Activated T-helper 1 cell treated with anti-CD3 and anti-CD28 coated beads, Interleukin-12 subunit alpha, Interleukin-12 subunit beta, Interleukin-2, Interleukin-4 antibody, amounts not matched to agents 30 ng/mL and 10 ng/mL and 1 ng/mL, durations not matched to agents 14 hours and 24 hours and 36 hours (primary cell): ENCODE measurements around the gene ARMC10. TPM values are rescaled to one million over a fixed set of nuclear protein-coding genes. Genes with fewer than 3 reads are reported as not detected.
A peak's percentile ranks its signal among the peaks of the same experiment; 100 is the strongest.
"Not testable (repeated sequence)": the region's sequence is repeated elsewhere in the genome, so short reads cannot be mapped to it uniquely, and the experiment has no call there.

ENCODE experiments used
- DNase-seq: peaks from one replicate; pipeline ENCODE4 v3.0.0; 2021; ENCODE audit warnings: low spot score
- H3K27ac Mint-ChIP-seq: one replicate; pipeline ENCODE4 v1.8.0; 2021; ENCODE audit warnings: mild to moderate bottlenecking, mixed read lengths
- H3K27me3 Mint-ChIP-seq: one replicate; pipeline ENCODE4 v1.8.0; 2022; ENCODE audit warnings: mild to moderate bottlenecking, moderate library complexity, mixed read lengths; ENCODE audit not compliant: insufficient read depth
- H3K36me3 Mint-ChIP-seq: one replicate; pipeline ENCODE4 v1.8.0; 2021; ENCODE audit warnings: low read depth, mixed read lengths
- H3K4me1 Mint-ChIP-seq: one replicate; pipeline ENCODE4 v1.8.0; 2021; ENCODE audit warnings: low read depth, mixed read lengths
- H3K4me3 Mint-ChIP-seq: one replicate; pipeline ENCODE4 v1.8.0; 2021; ENCODE audit warnings: mild to moderate bottlenecking, moderate library complexity, mixed read lengths
- H3K9me3 Mint-ChIP-seq: one replicate; pipeline ENCODE4 v1.8.0; 2021; ENCODE audit warnings: mixed read lengths
- intact Hi-C: fragments of 100-400 bp; cut with micrococcal nuclease; formaldehyde crosslinking; loops from one replicate; pipeline ENCODE4 v1.15.1; 2024
- total RNA-seq: library from RNA; stranded (reverse); gene quantifications from 2 replicates; pipeline ENCODE4 v1.2.3, GENCODE V29; 2022

Gene ARMC10
- 49.6 and 51.8 TPM in 2 replicates for total RNA-seq

DNA sequence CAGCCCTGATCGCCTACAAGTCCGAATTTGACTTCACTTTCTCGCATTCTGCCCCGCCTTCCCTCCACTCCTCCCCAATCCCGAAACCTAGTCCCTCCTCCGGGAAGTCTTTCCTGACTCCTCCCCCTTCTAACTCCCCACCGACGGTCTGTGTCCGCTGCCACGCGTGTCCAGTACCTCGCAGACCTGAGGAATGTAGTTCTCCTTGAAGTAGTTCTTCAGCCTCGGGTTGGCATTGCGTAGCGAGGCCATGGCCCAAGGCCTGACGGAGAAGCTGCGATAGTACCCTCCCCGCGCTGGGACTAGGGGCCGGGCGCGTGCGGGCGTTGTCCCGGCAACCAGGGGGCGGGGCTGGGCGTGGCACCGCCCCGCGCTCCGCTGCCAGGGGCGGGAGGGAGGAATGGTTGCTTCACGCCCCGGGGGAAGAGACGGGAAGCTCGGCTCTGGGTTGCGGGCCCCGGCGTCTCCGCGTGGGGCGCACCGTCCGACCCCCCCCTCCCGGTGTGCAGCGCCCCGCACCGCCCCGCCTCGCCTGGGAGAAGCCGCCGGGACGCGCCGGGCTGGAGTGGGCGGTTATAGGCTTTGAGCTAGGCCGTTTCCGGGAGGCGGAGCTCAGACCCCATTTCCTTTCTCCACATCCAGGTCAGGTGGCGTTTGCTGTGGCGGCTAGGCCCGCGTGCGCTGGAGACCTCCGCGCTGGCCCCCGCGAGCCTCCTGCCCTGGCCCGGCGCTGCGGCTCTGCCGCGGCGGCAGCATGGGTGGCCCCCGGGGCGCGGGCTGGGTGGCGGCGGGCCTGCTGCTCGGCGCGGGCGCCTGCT is at the start of gene ARMC10, which contains the start of gene FBXL13:
TSS of gene ARMC10 (plus strand) at position 622 of the 818 bp plus-strand sequence. CDS start at position 755, 133 bp downstream.
TSS of gene FBXL13 (minus strand) at position 278 of the 818 bp plus-strand sequence.
- peak within 1 kb of the TSS; percentile 94 for H3K27ac Mint-ChIP-seq
- no peaks in the 10 kb centered on the region for H3K27me3 Mint-ChIP-seq
- intact Hi-C loops, result loop anchor here (1.0 to 5.0 kb wide), 9 partner anchors 14 to 1987 kb away; partner anchors contain the start of genes DNAJC2, FAM185A, NAPEPLD and ORC5
- peak within 1 kb of the TSS; percentile 98 for H3K4me3 Mint-ChIP-seq
- H3K4me1 Mint-ChIP-seq, result peaks cover 27% of the 10 kb centered on the region
- peaks cover 6% of the 10 kb centered on the region for H3K36me3 Mint-ChIP-seq
- peak; percentile 84 for DNase-seq
- no peaks in the 10 kb centered on the region for H3K9me3 Mint-ChIP-seq

DNA sequence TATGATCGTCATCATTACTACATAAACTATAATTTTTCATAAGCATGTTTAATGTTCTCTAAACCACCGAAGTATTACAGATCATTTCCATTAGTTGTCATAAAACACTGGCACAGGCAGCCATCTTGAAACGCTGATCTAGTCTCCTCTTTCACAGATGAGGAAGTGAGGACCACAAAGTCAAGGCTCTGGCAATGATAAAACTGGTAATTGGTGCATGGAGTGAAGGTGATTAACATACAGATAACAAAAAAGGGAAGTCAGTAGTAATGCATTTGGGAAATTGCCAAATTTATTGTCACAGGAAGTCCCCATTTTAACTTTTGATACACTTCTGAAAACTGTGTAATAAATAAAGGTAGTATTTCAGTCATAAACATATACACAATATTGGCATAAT is 49.6 kb upstream of the ARMC10 start:
- no peak overlapping the region for H3K4me3 Mint-ChIP-seq
- DNase-seq, result no peak
- no peaks in the 10 kb centered on the region for H3K36me3 Mint-ChIP-seq
- H3K27me3 Mint-ChIP-seq, result no peaks in the 10 kb centered on the region
- no peak overlapping the region for H3K27ac Mint-ChIP-seq
- peaks cover 10% of the 10 kb centered on the region for H3K9me3 Mint-ChIP-seq
- intact Hi-C loops, result no loop called here
- H3K4me1 Mint-ChIP-seq, result no peaks in the 10 kb centered on the region

DNA sequence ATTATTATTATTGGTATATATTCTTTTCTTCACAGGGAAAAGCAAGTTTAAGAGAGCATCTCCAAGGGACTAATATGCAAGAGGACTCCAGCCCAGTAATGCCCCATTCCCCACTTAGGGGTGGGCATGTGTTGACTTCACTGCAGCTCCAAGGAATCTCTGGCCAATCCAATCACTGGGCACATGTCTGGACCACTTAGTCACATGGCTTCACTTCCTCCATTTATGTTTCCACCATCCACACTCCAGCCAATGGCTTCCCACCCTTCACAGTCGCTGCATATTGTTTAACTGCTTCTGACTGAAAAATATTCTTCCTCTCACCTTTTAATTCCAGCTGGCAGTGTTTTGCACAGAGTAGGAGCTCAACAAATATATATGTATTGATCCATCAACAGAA is 43.9 kb upstream of the ARMC10 start:
- no peak for DNase-seq
- Mint-ChIP-seq H3K4me1 (no peaks in the 10 kb centered on the region), H3K27ac (no peak overlapping the region), H3K9me3 (no peaks in the 10 kb centered on the region), H3K36me3 (no peaks in the 10 kb centered on the region), H3K4me3 (no peak overlapping the region), H3K27me3 (peaks cover 2% of the 10 kb centered on the region)
- intact Hi-C loops, result no loop called here

DNA sequence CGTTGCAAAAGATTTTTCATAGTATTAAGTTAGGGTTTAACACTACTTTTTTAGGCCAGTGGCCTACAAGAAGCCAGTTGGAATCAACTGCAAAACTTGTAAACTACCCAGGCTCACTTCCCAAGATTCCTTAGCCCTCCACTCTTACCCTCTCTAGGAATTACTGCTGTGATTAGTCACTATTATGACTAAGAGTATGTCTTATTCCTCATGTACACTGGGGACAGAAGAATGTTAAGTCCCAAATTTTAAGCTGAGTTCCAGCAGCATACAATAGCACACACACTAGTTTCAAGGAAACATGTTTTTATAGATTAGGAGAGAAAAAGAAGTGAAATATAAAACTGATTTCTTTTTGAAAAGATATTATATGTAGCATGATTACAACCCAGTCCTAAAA is 43.2 kb upstream of the ARMC10 start:
- no peak overlapping the region for H3K4me3 Mint-ChIP-seq
- H3K27ac Mint-ChIP-seq, result no peak overlapping the region
- no peaks in the 10 kb centered on the region for H3K4me1 Mint-ChIP-seq
- peaks cover 2% of the 10 kb centered on the region for H3K27me3 Mint-ChIP-seq
- no peaks in the 10 kb centered on the region for H3K36me3 Mint-ChIP-seq
- no peaks in the 10 kb centered on the region for H3K9me3 Mint-ChIP-seq
- DNase-seq, result no peak
- intact Hi-C loops, result no loop called here

DNA sequence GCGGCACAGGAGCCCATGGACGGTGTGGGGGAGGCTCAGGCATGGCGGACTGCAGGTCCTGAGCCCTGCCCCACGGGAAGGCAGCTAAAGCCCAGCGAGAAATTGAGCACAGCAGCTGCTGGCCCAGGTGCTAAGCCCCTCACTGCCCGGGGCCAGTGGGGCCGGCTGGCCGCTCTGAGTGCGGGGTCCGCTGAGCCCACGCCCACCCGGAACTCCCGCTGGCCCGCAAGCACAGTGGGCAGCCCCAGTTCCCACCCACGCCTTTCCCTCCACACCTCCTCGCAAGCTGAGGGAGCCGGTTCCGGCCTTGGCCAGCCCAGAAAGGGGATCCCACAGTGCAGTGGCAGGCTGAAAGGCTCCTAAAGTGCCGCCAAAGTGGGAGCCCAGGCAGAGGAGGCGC is 40.6 kb upstream of the ARMC10 start:
- H3K4me3 Mint-ChIP-seq, H3K27me3 Mint-ChIP-seq, intact Hi-C loops, H3K27ac Mint-ChIP-seq, H3K4me1 Mint-ChIP-seq, H3K9me3 Mint-ChIP-seq, H3K36me3 Mint-ChIP-seq, DNase-seq: not testable (repeated sequence)

DNA sequence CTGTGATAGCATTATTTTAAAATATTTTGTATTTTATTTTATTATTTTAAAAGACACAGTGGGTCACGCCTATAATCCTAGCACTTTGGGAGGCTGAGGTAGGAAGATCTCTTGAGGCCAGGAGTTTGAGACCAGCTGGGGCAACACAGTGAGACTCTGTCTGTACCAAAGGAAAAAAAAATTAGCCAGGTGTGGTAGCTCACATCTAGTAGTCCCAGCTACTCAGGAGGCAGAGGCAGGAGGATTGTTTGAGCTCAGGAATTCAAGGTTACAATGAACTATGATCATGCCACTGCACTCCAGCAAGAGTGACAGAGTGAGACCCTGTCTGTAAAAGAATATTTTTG is 37.5 kb upstream of the ARMC10 start:
- no peaks in the 10 kb centered on the region for H3K36me3 Mint-ChIP-seq
- no peak overlapping the region for H3K27ac Mint-ChIP-seq
- H3K9me3 Mint-ChIP-seq, result no peaks in the 10 kb centered on the region
- no peak overlapping the region for H3K4me3 Mint-ChIP-seq
- H3K4me1 Mint-ChIP-seq, result no peaks in the 10 kb centered on the region
- intact Hi-C loops, result no loop called here
- no peak for DNase-seq
- H3K27me3 Mint-ChIP-seq, result peaks cover 6% of the 10 kb centered on the region

DNA sequence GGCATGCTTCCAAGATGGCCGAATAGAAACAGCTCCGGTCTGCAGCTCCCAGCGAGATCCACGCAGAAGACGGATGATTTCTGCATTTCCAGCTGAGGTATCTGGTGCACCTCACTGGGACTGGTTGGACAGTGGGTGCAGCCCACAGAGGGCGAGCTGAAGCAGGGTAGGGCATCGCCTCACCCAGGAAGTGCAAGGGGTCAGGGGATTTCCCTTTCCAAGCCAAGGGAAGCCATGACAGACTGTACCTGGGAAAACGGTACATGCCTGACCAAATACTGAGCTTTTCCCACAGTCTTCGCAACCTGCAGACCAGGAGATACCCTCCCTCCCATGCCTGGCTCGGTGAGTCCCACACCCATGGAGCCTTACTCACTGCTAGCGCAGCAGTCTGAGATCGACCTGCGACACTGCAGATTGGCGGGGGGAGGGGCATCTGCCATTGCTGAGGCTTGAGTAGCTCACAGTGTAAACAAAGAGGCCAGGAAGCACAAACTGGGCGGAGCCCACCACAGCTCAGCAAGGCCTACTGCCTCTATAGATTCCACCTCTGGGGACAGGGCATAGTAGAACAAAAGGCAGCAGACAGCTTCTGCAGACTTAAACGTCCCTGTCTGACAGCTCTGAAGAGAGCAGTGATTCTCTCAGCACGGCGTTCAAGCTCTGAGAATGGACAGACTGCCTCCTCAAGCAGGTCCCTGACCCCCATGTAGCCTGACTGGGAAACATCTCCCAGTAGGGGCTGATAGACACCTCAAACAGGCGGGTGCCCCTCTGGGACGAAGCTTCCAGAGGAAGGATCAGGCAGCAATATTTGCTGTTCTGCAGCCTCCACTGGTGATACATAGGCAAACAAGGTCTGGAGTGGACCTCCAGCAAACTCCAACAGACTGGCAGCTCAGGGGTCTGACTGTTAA is 36.9 kb upstream of the ARMC10 start:
- H3K4me1 Mint-ChIP-seq, H3K27ac Mint-ChIP-seq, H3K4me3 Mint-ChIP-seq, H3K36me3 Mint-ChIP-seq, H3K9me3 Mint-ChIP-seq, intact Hi-C loops, H3K27me3 Mint-ChIP-seq, DNase-seq: not testable (repeated sequence)

DNA sequence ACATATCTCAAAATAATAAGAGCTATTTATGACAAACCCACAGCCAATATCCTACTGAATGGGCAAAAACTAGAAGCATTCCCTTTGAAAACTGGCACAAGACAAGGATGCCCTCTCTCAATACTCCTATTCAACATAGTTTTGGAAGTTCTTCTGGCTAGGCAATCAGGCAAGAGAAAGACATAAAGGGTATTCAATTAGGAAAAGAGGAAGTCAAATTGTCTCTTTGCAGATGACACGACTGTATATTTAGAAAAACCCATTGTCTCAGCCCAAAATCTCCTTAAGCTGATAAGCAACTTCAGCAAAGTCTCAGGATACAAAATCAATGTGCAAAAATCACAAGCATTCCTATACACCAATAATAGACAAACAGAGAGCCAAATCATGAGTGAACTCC is 33.1 kb upstream of the ARMC10 start:
- not testable (repeated sequence) for H3K27me3 Mint-ChIP-seq, H3K27ac Mint-ChIP-seq, H3K4me3 Mint-ChIP-seq

DNA sequence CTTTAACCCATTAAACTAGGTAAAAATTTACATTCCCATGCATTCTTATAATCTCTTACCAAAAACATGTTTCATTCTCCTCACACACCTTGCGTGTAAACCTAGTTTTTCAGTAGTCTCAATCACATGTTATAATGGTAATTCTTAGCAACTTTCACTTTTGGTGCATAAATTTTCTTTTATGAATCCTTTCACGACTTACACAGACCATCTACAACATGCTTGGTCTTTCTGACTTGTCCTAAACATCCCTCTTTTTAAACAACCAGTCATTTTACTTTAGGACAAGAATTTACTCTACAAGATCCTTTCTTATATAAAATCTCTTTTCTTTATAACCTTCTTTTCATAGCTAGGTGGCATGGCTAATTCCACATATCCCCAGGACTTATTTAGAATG is 26.1 kb upstream of the ARMC10 start:
- H3K4me3 Mint-ChIP-seq, result no peak overlapping the region
- intact Hi-C loops, result no loop called here
- no peak overlapping the region for H3K27ac Mint-ChIP-seq
- H3K36me3 Mint-ChIP-seq, result no peaks in the 10 kb centered on the region
- H3K27me3 Mint-ChIP-seq, result no peaks in the 10 kb centered on the region
- peaks cover 10% of the 10 kb centered on the region for H3K9me3 Mint-ChIP-seq
- H3K4me1 Mint-ChIP-seq, result no peaks in the 10 kb centered on the region
- no peak for DNase-seq

More for the DNA sequence above, 33.1 kb upstream of the ARMC10 start:
- H3K4me1 Mint-ChIP-seq, intact Hi-C loops, H3K9me3 Mint-ChIP-seq, DNase-seq, H3K36me3 Mint-ChIP-seq: not testable (repeated sequence)

DNA sequence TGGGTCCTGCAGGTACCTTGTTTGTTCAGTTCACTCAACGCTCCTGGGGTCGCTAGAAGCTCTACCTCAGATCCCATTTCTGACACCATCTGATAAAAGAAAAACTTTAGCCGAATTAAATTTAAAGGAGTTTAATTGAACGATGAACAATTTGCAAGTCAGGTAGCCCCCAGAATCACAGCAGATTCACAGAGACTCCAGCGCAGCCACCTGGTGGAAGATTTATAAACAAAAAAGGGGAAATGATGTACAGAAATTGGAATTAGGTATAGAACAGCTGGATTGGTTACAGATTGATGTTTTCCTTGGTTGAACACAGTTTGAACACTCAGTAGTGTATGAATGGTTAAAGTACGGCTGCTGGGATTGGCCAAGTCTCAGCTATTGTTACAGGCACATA is 23.4 kb upstream of the ARMC10 start:
- no peak overlapping the region for H3K4me3 Mint-ChIP-seq
- peaks cover 10% of the 10 kb centered on the region for H3K9me3 Mint-ChIP-seq
- intact Hi-C loops, result no loop called here

DNA sequence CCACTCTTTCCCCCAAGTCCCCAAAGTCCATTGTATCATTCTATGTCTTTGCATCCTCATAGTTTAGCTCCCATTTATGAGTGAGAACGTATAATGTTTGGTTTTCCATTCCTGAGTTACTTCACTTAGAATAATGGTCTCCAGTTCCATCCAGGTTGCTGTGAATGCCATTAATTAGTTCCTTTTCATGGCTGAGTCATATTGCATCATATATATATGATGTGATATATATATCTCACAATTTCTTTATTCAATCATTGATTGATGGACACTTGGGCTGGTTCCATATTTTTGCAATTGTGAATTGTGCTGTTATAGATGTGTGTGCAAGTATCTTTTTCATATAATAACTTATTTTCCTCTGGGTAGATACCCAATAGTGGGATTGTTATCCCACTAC is 18.9 kb upstream of the ARMC10 start:
- H3K4me1 Mint-ChIP-seq, H3K4me3 Mint-ChIP-seq, H3K27me3 Mint-ChIP-seq, intact Hi-C loops, H3K27ac Mint-ChIP-seq, DNase-seq, H3K9me3 Mint-ChIP-seq, H3K36me3 Mint-ChIP-seq: not testable (repeated sequence)

More for the DNA sequence above, 23.4 kb upstream of the ARMC10 start:
- no peaks in the 10 kb centered on the region for H3K4me1 Mint-ChIP-seq
- H3K27ac Mint-ChIP-seq, result no peak overlapping the region
- H3K27me3 Mint-ChIP-seq, result peaks cover under 1% of the 10 kb centered on the region
- DNase-seq, result no peak
- no peaks in the 10 kb centered on the region for H3K36me3 Mint-ChIP-seq

DNA sequence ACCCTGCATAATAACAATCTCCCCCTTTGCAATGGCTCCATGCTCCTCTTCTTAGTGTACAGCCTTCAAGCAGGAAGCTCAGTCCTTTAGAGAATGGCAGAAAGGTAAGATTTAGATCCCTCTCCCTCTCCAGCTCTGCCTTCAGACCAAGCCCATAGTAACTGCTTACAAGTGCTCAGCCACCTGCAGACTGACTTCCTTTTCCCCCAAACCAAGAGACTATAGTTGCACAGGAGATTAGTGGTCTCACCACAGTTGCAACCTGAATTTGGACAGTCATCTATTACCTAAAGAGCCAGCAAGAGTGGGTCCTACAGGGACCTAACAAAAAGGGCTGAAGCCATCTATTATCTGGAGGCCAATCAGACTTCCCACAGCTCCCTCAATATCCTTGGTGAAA is 16.8 kb upstream of the ARMC10 start:
- H3K4me3 Mint-ChIP-seq, result no peak overlapping the region
- intact Hi-C loops, result no loop called here
- no peaks in the 10 kb centered on the region for H3K4me1 Mint-ChIP-seq
- peaks cover 1% of the 10 kb centered on the region for H3K27me3 Mint-ChIP-seq
- DNase-seq, result no peak
- H3K36me3 Mint-ChIP-seq, result no peaks in the 10 kb centered on the region
- no peak overlapping the region for H3K27ac Mint-ChIP-seq
- no peaks in the 10 kb centered on the region for H3K9me3 Mint-ChIP-seq

DNA sequence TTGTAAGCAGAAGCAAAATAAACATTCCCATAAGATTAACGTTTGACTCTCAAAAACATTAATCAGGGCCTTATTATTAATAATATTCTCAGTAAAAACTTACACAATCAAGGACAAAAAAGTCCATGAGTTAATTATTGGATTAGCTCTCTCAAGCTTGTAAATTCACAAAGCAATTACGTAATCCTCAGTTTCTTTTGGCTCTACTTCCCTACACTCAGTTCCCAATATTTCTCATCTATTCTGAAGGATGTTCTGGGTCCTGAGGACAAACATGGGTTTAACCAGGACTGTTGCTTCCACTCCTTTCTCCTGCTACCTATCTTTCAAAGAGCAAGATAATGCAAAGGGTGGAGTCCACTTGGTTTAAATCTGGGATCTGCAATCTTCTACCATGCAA is 15.5 kb upstream of the ARMC10 start:
- H3K27ac Mint-ChIP-seq, result no peak overlapping the region
- H3K27me3 Mint-ChIP-seq, result peaks cover 3% of the 10 kb centered on the region
- DNase-seq, result no peak
- H3K4me3 Mint-ChIP-seq, result no peak overlapping the region
- H3K36me3 Mint-ChIP-seq, result no peaks in the 10 kb centered on the region
- no peaks in the 10 kb centered on the region for H3K9me3 Mint-ChIP-seq
- H3K4me1 Mint-ChIP-seq, result no peaks in the 10 kb centered on the region
- intact Hi-C loops, result no loop called here
